GM23338 (cell line): Measurements from ENCODE around the gene ULBP1. TPM values are rescaled to one million over a fixed set of nuclear protein-coding genes. Genes with fewer than 3 reads are reported as not detected.
"Not testable (repeated sequence)": the region's sequence is repeated elsewhere in the genome, so short reads cannot be mapped to it uniquely, and the experiment has no call there.

Experiments used
- ATAC-seq: fragments of 200-7000 bp; cut with Tn5 transposase; 3 replicates; pipeline ENCODE4 v1.9.1; 2020
- DNase-seq: peaks from one replicate; pipeline ENCODE4 v3.0.0-alpha.2; 2015; ENCODE audit warnings: low spot score
- H2AFZ ChIP-seq: fragments of 200-600 bp; sonication (generic); 2 replicates; pipeline ENCODE4 v1.8.0; 2016; ENCODE audit warnings: antibody characterized with exemption, mild to moderate bottlenecking, moderate library complexity
- H3F3A ChIP-seq: fragments of 200-600 bp; sonication (generic); replicated peaks from 2 replicates; pipeline ENCODE4 v1.8.0; 2017; ENCODE audit warnings: antibody characterized with exemption, mixed run types, low read depth
- H3K27ac ChIP-seq: fragments of 200-600 bp; sonication (generic); 2 replicates; pipeline ENCODE4 v1.6.1; 2016; ENCODE audit warnings: low read depth
- H3K27me3 ChIP-seq: fragments of 200-600 bp; sonication (generic); 2 replicates; pipeline ENCODE4 v1.8.0; 2016; ENCODE audit warnings: mild to moderate bottlenecking, mixed run types, moderate library complexity; ENCODE audit not compliant: insufficient read depth
- H3K36me3 ChIP-seq: fragments of 200-600 bp; sonication (generic); 2 replicates; pipeline ENCODE4 v1.8.0; 2016; ENCODE audit warnings: mild to moderate bottlenecking; ENCODE audit not compliant: insufficient read depth
- H3K4me1 ChIP-seq: fragments of 200-600 bp; sonication (generic); 2 replicates; pipeline ENCODE4 v1.8.0; 2016; ENCODE audit warnings: mild to moderate bottlenecking, moderate library complexity; ENCODE audit not compliant: insufficient read depth
- H3K4me2 ChIP-seq: fragments of 200-600 bp; sonication (generic); 2 replicates; pipeline ENCODE4 v1.7.1; 2017; ENCODE audit warnings: mixed run types
- H3K4me3 ChIP-seq: fragments of 200-600 bp; sonication (generic); 2 replicates; pipeline ENCODE4 v1.6.1; 2016; ENCODE audit warnings: mixed run types
- H3K79me2 ChIP-seq: fragments of 200-600 bp; sonication (generic); replicated peaks from 2 replicates; pipeline ENCODE4 v1.8.0; 2017; ENCODE audit warnings: mild to moderate bottlenecking; ENCODE audit not compliant: insufficient read depth
- H3K9me2 ChIP-seq: fragments of 200-600 bp; sonication (generic); 2 replicates; pipeline ENCODE4 v1.8.0; 2017; ENCODE audit not compliant: insufficient read depth
- H4K20me1 ChIP-seq: fragments of 200-600 bp; sonication (generic); replicated peaks from 2 replicates; pipeline ENCODE4 v1.8.0; 2017; ENCODE audit warnings: mild to moderate bottlenecking; ENCODE audit not compliant: insufficient read depth
- H3K27ac Mint-ChIP-seq: 2 replicates; pipeline ENCODE4 v1.8.0; 2020; ENCODE audit warnings: inconsistent platforms, mild to moderate bottlenecking, moderate library complexity, mixed read lengths
- H3K27me3 Mint-ChIP-seq: 3 replicates; pipeline ENCODE4 v1.8.0; 2022; ENCODE audit warnings: low read depth, mild to moderate bottlenecking, moderate library complexity, mixed read lengths, inconsistent platforms; ENCODE audit not compliant: insufficient read depth, poor library complexity
- H3K36me3 Mint-ChIP-seq: 3 replicates; pipeline ENCODE4 v1.8.0; 2021; ENCODE audit warnings: low read depth, mild to moderate bottlenecking, inconsistent platforms, moderate library complexity, mixed read lengths
- H3K4me1 Mint-ChIP-seq: 3 replicates; pipeline ENCODE4 v1.8.0; 2020; ENCODE audit warnings: mild to moderate bottlenecking, inconsistent platforms, mixed read lengths
- H3K4me3 Mint-ChIP-seq: 3 replicates; pipeline ENCODE4 v1.8.0; 2021; ENCODE audit warnings: moderate library complexity, mild to moderate bottlenecking, inconsistent platforms, mixed read lengths
- H3K9me3 Mint-ChIP-seq: 3 replicates; pipeline ENCODE4 v1.8.0; 2020; ENCODE audit warnings: moderate library complexity, mild to moderate bottlenecking, inconsistent platforms, mixed read lengths
- CREB1 ChIP-seq: fragments of 250-450 bp; sonication (Bioruptor Pico); IDR thresholded peaks from 2 replicates; pipeline ENCODE4 v1.5.0; 2020; ENCODE audit warnings: low read depth, mild to moderate bottlenecking, moderate library complexity
- CTCF ChIP-seq, 2 experiments: fragments of 200-600 bp in 1 of 2; sonication (generic) in 1 of 2; conservative IDR thresholded peaks; 2 replicates each; pipeline versions ENCODE4 v1.5.1 to v1.6.1; 2016 to 2017; ENCODE audit warnings: antibody characterized with exemption in 2 of 2, low read depth in 2 of 2, mild to moderate bottlenecking in 2 of 2, moderate library complexity in 1 of 2
- EZH2 ChIP-seq: fragments of 200-600 bp; sonication (generic); IDR thresholded peaks from one replicate; pipeline ENCODE4 v1.8.0; 2017; ENCODE audit warnings: antibody characterized with exemption, mild to moderate bottlenecking, low read depth; ENCODE audit not compliant: unreplicated experiment
- EZH2phosphoT487 ChIP-seq: fragments of 200-600 bp; sonication (generic); IDR thresholded peaks from one replicate; pipeline ENCODE4 v1.8.1; 2018; ENCODE audit warnings: antibody characterized with exemption; ENCODE audit not compliant: unreplicated experiment
- JUNB ChIP-seq: IDR thresholded peaks from one replicate; pipeline ENCODE4 v1.6.1; 2016; ENCODE audit warnings: antibody characterized with exemption; ENCODE audit not compliant: unreplicated experiment
- POLR2AphosphoS5 ChIP-seq: IDR thresholded peaks from 2 replicates; pipeline ENCODE4 v1.6.1; 2016; ENCODE audit warnings: antibody characterized with exemption, low read depth
- REST ChIP-seq: IDR thresholded peaks from one replicate; pipeline ENCODE4 v1.6.1; 2018; ENCODE audit warnings: antibody characterized with exemption; ENCODE audit not compliant: unreplicated experiment
- STAT1 ChIP-seq: IDR thresholded peaks from one replicate; pipeline ENCODE4 v1.6.1; 2016; ENCODE audit warnings: antibody characterized with exemption; ENCODE audit not compliant: unreplicated experiment
- ZNF114 ChIP-seq: fragments of 250-450 bp; sonication (Bioruptor Pico); IDR thresholded peaks from 2 replicates; pipeline ENCODE4 v1.5.0; 2020; ENCODE audit warnings: mild to moderate bottlenecking, moderate library complexity
- ZNF331 ChIP-seq: fragments of 250-450 bp; sonication (Bioruptor Pico); IDR thresholded peaks from 2 replicates; pipeline ENCODE4 v1.5.0; 2020; ENCODE audit warnings: low read depth, mild to moderate bottlenecking, moderate library complexity
- polyA plus RNA-seq: library from polyadenylated mRNA; unstranded; fragments of >200 nt; fragmentation: Nextera tagmentation; extraction: Ambion mirVana; gene quantifications from 2 replicates; pipeline ENCODE4 v1.2.1, GENCODE V29; 2016
- total RNA-seq: library from RNA; depleted of rRNA; stranded (reverse); fragments of >200 nt; shearing (Covaris generic); gene quantifications from 2 replicates; pipeline ENCODE4 v1.2.3, GENCODE V29; 2014

Gene ULBP1
- total and polyA plus RNA-seq, 2 experiments from 2014 or later = 0.74 to 1.7 TPM

GRCh38 chr6:149921361-149921760 is 42.4 kb upstream of the ULBP1 start:
- Histone ChIP-seq H3K36me3 (no peaks in the 10 kb centered on the region), H3F3A (0 out of 2 replicates have a peak, but pooled peaks cover 3% of the 10 kb centered on the region), H3K79me2 (no peaks in the 10 kb centered on the region), H3K27ac (no peak overlapping the region), H3K4me1 (no peaks in the 10 kb centered on the region), H3K9me2 (no peaks in the 10 kb centered on the region), H3K27me3 (peaks cover 69% of the 10 kb centered on the region), H4K20me1 (no peaks in the 10 kb centered on the region), H2AFZ (no peak overlapping the region), H3K4me3 (no peak overlapping the region), H3K4me2 (no peak overlapping the region)
- Mint-ChIP-seq H3K27ac (no peak overlapping the region), H3K4me3 (no peak overlapping the region; the same call in 2 of the 3 replicates), H3K36me3 (no peaks in the 10 kb centered on the region), H3K27me3 (peaks cover 73% of the 10 kb centered on the region), H3K9me3 (peaks cover 7% of the 10 kb centered on the region; the same call in 2 of the 3 replicates), H3K4me1 (peaks cover 9% of the 10 kb centered on the region; the same call in 2 of the 3 replicates)
- ATAC-seq (no peak), DNase-seq (no peak)
- TF ChIP-seq CREB1 (no peak), EZH2phosphoT487 (no peak), CTCF (conservative IDR thresholded peaks at IDR 0.05; ENCODE audit: low read depth in 2 of 2) (no peak), POLR2AphosphoS5 (no peak), STAT1 (no peak), JUNB (no peak), ZNF331 (CRISPR knock-in tag) (no peak), ZNF114 (CRISPR knock-in tag) (no peak), EZH2 (no peak), REST (no peak)

GRCh38 chr6:149922091-149922490 is 41.7 kb upstream of the ULBP1 start:
- not testable (repeated sequence) for ATAC-seq, H3K9me3 Mint-ChIP-seq, H3K79me2 ChIP-seq, H3K36me3 Mint-ChIP-seq, H3K27ac Mint-ChIP-seq, DNase-seq, H3K4me1 Mint-ChIP-seq, H4K20me1 ChIP-seq, H3F3A ChIP-seq, H2AFZ ChIP-seq, H3K27ac ChIP-seq, H3K9me2 ChIP-seq, H3K4me1 ChIP-seq, H3K36me3 ChIP-seq
- Histone ChIP-seq H3K27me3 (peaks cover 76% of the 10 kb centered on the region), H3K4me3 (peak overlapping the region; percentile 87), H3K4me2 (peak overlapping the region; percentile 96)
- Mint-ChIP-seq H3K4me3 (peak overlapping the region; percentile 74), H3K27me3 (peaks cover 71% of the 10 kb centered on the region)
